SK-N-SH (cell line): ENCODE data around the gene NEGR1. TPM values are rescaled to one million over a fixed set of nuclear protein-coding genes. Genes with fewer than 3 reads are reported as not detected.

Experiments used
- CTCF ChIA-PET: fragments of 300-600, 350-600 bp; formaldehyde crosslinking; extraction: SDS; loops from one replicate; lab custom pipeline; 2021; lab: Yijun Ruan, JAX
- POLR2A ChIA-PET: fragments of 350-600 bp; sonication (Branson Sonifier 250); formaldehyde crosslinking; extraction: SDS; loops from one replicate; lab custom pipeline; 2020; ENCODE audit warnings: antibody characterized with exemption, inconsistent platforms; lab: Yijun Ruan, JAX
- DNase-seq: peaks from one replicate; pipeline ENCODE4 v3.0.0; 2012
- H2AFZ ChIP-seq: fragments of 200-600 bp; sonication (generic); 2 replicates; pipeline ENCODE4 v1.8.1; 2016; ENCODE audit warnings: antibody characterized with exemption, mild to moderate bottlenecking, low read depth
- H3F3A ChIP-seq: fragments of 200-600 bp; sonication (generic); replicated peaks from 2 replicates; pipeline ENCODE3; 2016; ENCODE audit warnings: antibody characterized with exemption, mild to moderate bottlenecking; ENCODE audit not compliant: insufficient read depth
- H3K27ac ChIP-seq, 2 experiments: fragments of 200-500 bp in 1 of 2; fragments of 200-600 bp in 1 of 2; sonication (Bioruptor generic) in 1 of 2; sonication (generic), shearing (Covaris generic) in 1 of 2; 2 replicates each; pipeline versions ENCODE4 v1.5.1 to v1.6.1; 2014 to 2016; ENCODE audit warnings: low read depth in 2 of 2, inconsistent platforms in 1 of 2, low read length in 1 of 2, mild to moderate bottlenecking in 1 of 2, mixed read lengths in 1 of 2
- H3K27me3 ChIP-seq: fragments of 200-600 bp; sonication (generic), shearing (Covaris generic); 2 replicates; pipeline ENCODE4 v1.6.1; 2016; ENCODE audit warnings: mixed run types; ENCODE audit not compliant: insufficient read depth
- H3K36me3 ChIP-seq, 2 experiments: fragments of 200-500 bp in 1 of 2; fragments of 200-600 bp in 1 of 2; sonication (Bioruptor generic) in 1 of 2; sonication (generic) in 1 of 2; replicated peaks in 1 of 2; 2 replicates each; pipeline versions ENCODE3 to v1.5.1; 2014 to 2016; ENCODE audit warnings: low read length in 1 of 2, mild to moderate bottlenecking in 1 of 2; ENCODE audit not compliant: insufficient read depth in 2 of 2, control insufficient read depth in 1 of 2
- H3K4me1 ChIP-seq, 2 experiments: fragments of 200-500 bp in 1 of 2; fragments of 200-600 bp in 1 of 2; sonication (Bioruptor generic) in 1 of 2; sonication (generic), shearing (Covaris generic) in 1 of 2; 2 replicates each; pipeline versions ENCODE4 v1.5.1 to v1.6.1; 2014 to 2016; ENCODE audit warnings: low read depth in 1 of 2, low read length in 1 of 2, mixed run types in 1 of 2; ENCODE audit not compliant: insufficient read depth in 2 of 2, control insufficient read depth in 1 of 2
- H3K4me2 ChIP-seq: fragments of 200-600 bp; sonication (generic), shearing (Covaris generic); 2 replicates; pipeline ENCODE4 v1.6.1; 2017; ENCODE audit warnings: mixed run types
- H3K4me3 ChIP-seq, 2 experiments: fragments of 200-500 bp in 1 of 2; fragments of 200-600 bp in 1 of 2; sonication (Bioruptor generic) in 1 of 2; sonication (generic), shearing (Covaris generic) in 1 of 2; 2 replicates each; pipeline versions ENCODE4 v1.5.1 to v1.8.1; 2014 to 2016; ENCODE audit warnings: low read depth in 2 of 2, inconsistent platforms in 1 of 2, low read length in 1 of 2, mild to moderate bottlenecking in 1 of 2, mixed read lengths in 1 of 2, moderate library complexity in 1 of 2
- H3K79me2 ChIP-seq: fragments of 200-600 bp; sonication (generic); 2 replicates; pipeline ENCODE4 v1.8.1; 2017; ENCODE audit warnings: mild to moderate bottlenecking; ENCODE audit not compliant: insufficient read depth
- H3K9ac ChIP-seq: fragments of 200-600 bp; sonication (generic); 2 replicates; pipeline ENCODE4 v1.6.1; 2017; ENCODE audit warnings: mixed run types
- H3K9me2 ChIP-seq: fragments of 200-600 bp; sonication (generic); 2 replicates; pipeline ENCODE4 v1.6.1; 2017; ENCODE audit warnings: mixed run types
- H3K9me3 ChIP-seq: fragments of 200-600 bp; sonication (generic); 2 replicates; pipeline ENCODE4 v1.6.1; 2017; ENCODE audit warnings: mixed run types, mild to moderate bottlenecking, moderate library complexity
- H4K20me1 ChIP-seq: fragments of 200-600 bp; sonication (generic); 2 replicates; pipeline ENCODE4 v1.6.1; 2017; ENCODE audit warnings: mild to moderate bottlenecking, mixed run types; ENCODE audit not compliant: insufficient read depth
- CHD2 ChIP-seq: fragments of 150-350 bp; IDR thresholded peaks from 2 replicates; pipeline ENCODE4 v1.6.1; 2018; ENCODE audit warnings: low read length; ENCODE audit not compliant: partially characterized antibody
- ELF1 ChIP-seq: IDR thresholded peaks from 2 replicates; pipeline ENCODE4 v1.4.0; 2012
- EP300 ChIP-seq, 2 experiments: IDR thresholded peaks; 2 replicates each; pipeline versions ENCODE4 v1.4.0 to v1.6.1; 2012; ENCODE audit warnings: borderline replicate concordance in 1 of 2, low read depth in 1 of 2, low read length in 1 of 2
- EZH2phosphoT487 ChIP-seq: fragments of 200-600 bp; sonication (generic); IDR thresholded peaks from 2 replicates; pipeline ENCODE4 v1.6.1; 2017; ENCODE audit warnings: low read depth, mixed run types, mild to moderate bottlenecking, antibody characterized with exemption, moderate library complexity, borderline replicate concordance
- FOSL2 ChIP-seq: IDR thresholded peaks from 2 replicates; pipeline ENCODE4 v1.4.0; 2012; ENCODE audit warnings: low read depth, mild to moderate bottlenecking, moderate library complexity, borderline replicate concordance
- FOXJ3 ChIP-seq: sonication (generic); formaldehyde crosslinking; IDR thresholded peaks from 2 replicates; pipeline ENCODE4 v1.5.1; 2020; ENCODE audit warnings: mild to moderate bottlenecking, missing genetic modification reagents
- JUND ChIP-seq: IDR thresholded peaks from 2 replicates; pipeline ENCODE4 v1.4.0; 2012
- MAX ChIP-seq: IDR thresholded peaks from 2 replicates; pipeline ENCODE4 v1.4.0; 2012; ENCODE audit warnings: low read depth
- NFIC ChIP-seq: IDR thresholded peaks from 2 replicates; pipeline ENCODE4 v1.4.0; 2012; ENCODE audit warnings: borderline replicate concordance
- PBX3 ChIP-seq: IDR thresholded peaks from 2 replicates; pipeline ENCODE4; 2012
- RAD21 ChIP-seq: IDR thresholded peaks from 2 replicates; pipeline ENCODE4 v1.6.1; 2012; ENCODE audit warnings: mild to moderate bottlenecking, low read length
- RCOR1 ChIP-seq: fragments of 150-350 bp; IDR thresholded peaks from 2 replicates; pipeline ENCODE4 v1.6.1; 2017; ENCODE audit warnings: antibody characterized with exemption, low read length
- REST ChIP-seq: IDR thresholded peaks from 2 replicates; pipeline ENCODE4 v1.6.1; 2012; ENCODE audit warnings: mild to moderate bottlenecking, low read depth, low read length, moderate library complexity
- SMC3 ChIP-seq: IDR thresholded peaks from 2 replicates; pipeline ENCODE4 v1.6.1; 2012; ENCODE audit warnings: low read depth, low read length, improper control_type of control experiment
- TAF1 ChIP-seq: IDR thresholded peaks from 2 replicates; pipeline ENCODE4 v1.6.1; 2012; ENCODE audit warnings: low read depth, mild to moderate bottlenecking, low read length, moderate library complexity, borderline replicate concordance
- ZBTB33 ChIP-seq: IDR thresholded peaks from 2 replicates; pipeline ENCODE4 v1.4.0; 2012; ENCODE audit warnings: low read depth, borderline replicate concordance
- WGBS: methylation state at CpG from one replicate; pipeline ENCODE4 v1.1.6; 2017; ENCODE audit warnings: low lambda C conversion rate; 5-methylcytosine and 5-hydroxymethylcytosine counted together
- polyA plus RNA-seq, 3 experiments: library from polyadenylated mRNA; depleted of rRNA; stranded (reverse); fragments of >200 nt; gene quantifications; 2 replicates each; pipeline ENCODE4 v1.2.3, GENCODE V29; 2012

The NEGR1 gene
- polyA plus RNA-seq, 1 of the 3 experiments (the other 2 are of a cell fraction), result 0.21 TPM

- Histone ChIP-seq H3K36me3 (no peaks in the 10 kb centered on the region), H3F3A (no peaks in the 10 kb centered on the region), H3K4me1 (no peaks in the 10 kb centered on the region), H3K9ac (no peak overlapping the region), H3K79me2 (no peaks in the 10 kb centered on the region), H3K4me3 (no peak overlapping the region), H2AFZ (no peak overlapping the region), H3K9me2 (no peaks in the 10 kb centered on the region), H3K4me2 (no peak overlapping the region), H3K9me3 (no peaks in the 10 kb centered on the region), H4K20me1 (no peaks in the 10 kb centered on the region)
- CTCF ChIA-PET, result no interaction called here
- no peak for DNase-seq
- WGBS, result 63% methylated on average over 4 of the region's 4 CpGs
- POLR2A ChIA-PET, result no interaction called here
- TF ChIP-seq RAD21, result no peak
- no peak for TF ChIP-seq ELF1
- TF ChIP-seq JUND, result no peak
- no peak for TF ChIP-seq REST
- no peak for TF ChIP-seq NFIC
- TF ChIP-seq MAX, result no peak
- TF ChIP-seq ZBTB33, result no peak
- no peak for TF ChIP-seq EP300 (IDR thresholded peaks at IDR 0.05; ENCODE audit: borderline replicate concordance in 1 of 2, low read depth in 1 of 2, low read length in 1 of 2)
- no peak for TF ChIP-seq RCOR1
- TF ChIP-seq CHD2, result no peak
- no peak for TF ChIP-seq SMC3
- no peak for TF ChIP-seq PBX3
- no peak for TF ChIP-seq FOSL2
- no peak for TF ChIP-seq FOXJ3 (CRISPR knock-in tag)
- no peak for TF ChIP-seq TAF1
- TF ChIP-seq EZH2phosphoT487, result no peak
- TF ChIP-seq, all 33 proteins: peak for 0
- no peaks in the 10 kb centered on the region for H3K27me3 ChIP-seq
- H3K27ac ChIP-seq, result no peak overlapping the region
Measured at GRCh38 chr1:72097851-72098570, 184.3 kb downstream of the NEGR1 start.
